ENCODE results near the gene NUDT14. TPM values are rescaled to one million over a fixed set of nuclear protein-coding genes. Genes with fewer than 3 reads are reported as not detected.

Gene NUDT14
- total and polyA plus RNA-seq, 4 donors = 6.1 to 29.9 (median 11.7) TPM

DNA sequence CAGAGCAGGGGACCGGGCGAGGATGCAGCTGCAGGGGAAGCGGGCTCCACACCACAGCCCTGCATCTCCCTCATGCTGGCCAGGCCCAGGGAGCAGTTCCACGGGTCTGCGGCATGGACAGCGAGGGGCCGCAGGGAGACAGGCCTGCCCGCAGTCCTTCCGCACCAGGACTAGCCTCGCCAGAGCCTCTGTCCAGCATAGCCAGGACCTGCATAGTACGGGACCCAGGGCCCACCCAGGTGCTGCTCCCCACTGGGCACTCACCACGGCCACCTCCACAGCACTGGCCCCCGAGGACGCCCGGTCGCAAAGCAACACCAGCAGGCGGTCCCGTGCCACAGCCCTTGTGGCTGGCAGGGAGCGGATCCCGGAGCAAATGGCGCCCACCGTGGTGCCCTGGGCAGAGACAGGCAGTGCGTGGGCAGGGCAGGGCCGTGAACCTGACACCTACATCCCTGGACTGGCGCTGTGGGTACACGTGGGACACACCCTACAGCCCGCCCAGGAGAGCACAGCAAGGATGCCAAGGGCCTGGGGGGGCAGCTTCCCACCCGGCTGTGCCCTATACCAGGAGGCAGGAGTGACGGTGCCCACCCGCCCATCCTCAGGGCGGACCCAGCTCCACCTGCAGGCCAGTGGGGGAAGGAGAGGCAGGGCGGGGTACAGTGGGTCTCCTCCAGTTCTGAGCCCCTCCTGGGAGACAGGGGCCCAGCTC, 36.3 kb downstream of the NUDT14 start:
- no peak overlapping the region for H3K4me3 ChIP-seq (ENCODE audit: low read length in 2 of 2)
- H3K36me3 ChIP-seq (ENCODE audit: control insufficient read depth in 1 of 2, insufficient read depth in 2 of 2, low read length in 1 of 2) = no peaks in the 10 kb centered on the region
- H3K27me3 ChIP-seq (ENCODE audit: control insufficient read depth in 1 of 2, insufficient read depth in 2 of 2, low read length in 1 of 2) = no peaks in the 10 kb centered on the region
- DNase-seq (peak; percentile 44 to 74), ATAC-seq (ENCODE audit: low FRiP score) (no peak)
- no peak overlapping the region for H3K27ac ChIP-seq (ENCODE audit: low read depth in 1 of 2, low read length in 2 of 2)
- peaks cover 1% of the 10 kb centered on the region for H3K9me3 ChIP-seq (ENCODE audit: control insufficient read depth, low read length)
- WGBS, 2 donors = 93% methylated on average over 32 of the region's 32 CpGs
- H3K4me1 ChIP-seq (ENCODE audit: control insufficient read depth in 1 of 2, insufficient read depth in 2 of 2, low read length in 2 of 2) = no peaks in the 10 kb centered on the region
- intact Hi-C loops (cut with DNase I) = no loop called here

DNA sequence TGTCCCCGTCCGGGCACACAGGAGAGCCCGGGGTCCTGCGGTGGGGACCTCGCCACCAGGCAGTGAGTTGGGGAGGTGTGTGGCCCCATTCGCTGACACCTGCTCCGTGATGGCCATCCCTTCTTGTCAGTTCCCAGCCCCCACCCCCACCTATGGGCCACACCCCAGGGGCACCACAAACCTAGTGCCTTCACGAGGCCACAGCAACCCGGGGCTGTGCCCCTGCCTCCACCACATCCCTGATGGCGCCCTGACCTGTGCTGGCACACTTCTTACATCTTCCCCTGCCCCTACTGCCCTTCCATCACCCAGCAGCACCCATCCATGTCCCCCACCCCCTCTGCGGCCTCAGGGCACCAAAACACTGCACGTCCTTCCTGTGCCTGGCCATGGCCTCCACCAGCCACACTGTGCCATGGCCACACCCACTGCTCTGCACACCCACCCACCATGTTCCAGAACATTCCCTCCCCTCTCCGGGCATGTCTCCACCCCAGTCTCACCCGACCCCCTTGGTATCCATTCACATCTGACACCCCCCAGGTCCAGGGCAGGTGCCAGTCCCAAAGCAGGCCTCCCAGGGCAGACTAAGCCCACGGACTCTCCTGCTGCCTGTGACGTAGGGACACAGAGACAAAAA, 37.0 kb downstream of the NUDT14 start:
- ATAC-seq (ENCODE audit: low FRiP score) (no peak), DNase-seq (peak in 1 of 2 donors; percentile 44)
- 93 to 95% methylated on average over 16 of the region's 16 CpGs for WGBS, 2 donors
- Histone ChIP-seq H3K27me3 (ENCODE audit: control insufficient read depth in 1 of 2, insufficient read depth in 2 of 2, low read length in 1 of 2) (no peaks in the 10 kb centered on the region), H3K36me3 (ENCODE audit: control insufficient read depth in 1 of 2, insufficient read depth in 2 of 2, low read length in 1 of 2) (no peaks in the 10 kb centered on the region), H3K4me3 (ENCODE audit: low read length in 2 of 2) (no peak overlapping the region), H3K4me1 (ENCODE audit: control insufficient read depth in 1 of 2, insufficient read depth in 2 of 2, low read length in 2 of 2) (no peaks in the 10 kb centered on the region), H3K27ac (ENCODE audit: low read depth in 1 of 2, low read length in 2 of 2) (no peak overlapping the region), H3K9me3 (ENCODE audit: control insufficient read depth, low read length) (peaks cover 5% of the 10 kb centered on the region)
- intact Hi-C loops (cut with DNase I) = no loop called here

GRCh38 chr14:105143451-105144025, 37.6 kb downstream of the NUDT14 start:
- no peaks in the 10 kb centered on the region for H3K27me3 ChIP-seq (ENCODE audit: control insufficient read depth in 1 of 2, insufficient read depth in 2 of 2, low read length in 1 of 2)
- H3K36me3 ChIP-seq (ENCODE audit: control insufficient read depth in 1 of 2, insufficient read depth in 2 of 2, low read length in 1 of 2) = no peaks in the 10 kb centered on the region
- intact Hi-C loops (cut with DNase I) = no loop called here
- H3K9me3 ChIP-seq (ENCODE audit: control insufficient read depth, low read length) = peaks cover 6% of the 10 kb centered on the region
- H3K4me1 ChIP-seq (ENCODE audit: control insufficient read depth in 1 of 2, insufficient read depth in 2 of 2, low read length in 2 of 2) = no peaks in the 10 kb centered on the region
- 94 to 95% methylated on average over 22 to 27 of the region's 27 CpGs for WGBS, 2 donors
- no peak overlapping the region for H3K27ac ChIP-seq (ENCODE audit: low read depth in 1 of 2, low read length in 2 of 2)
- no peak for ATAC-seq (ENCODE audit: low FRiP score)
- no peak overlapping the region for H3K4me3 ChIP-seq (ENCODE audit: low read length in 2 of 2)
- DNase-seq = no peak

DNA sequence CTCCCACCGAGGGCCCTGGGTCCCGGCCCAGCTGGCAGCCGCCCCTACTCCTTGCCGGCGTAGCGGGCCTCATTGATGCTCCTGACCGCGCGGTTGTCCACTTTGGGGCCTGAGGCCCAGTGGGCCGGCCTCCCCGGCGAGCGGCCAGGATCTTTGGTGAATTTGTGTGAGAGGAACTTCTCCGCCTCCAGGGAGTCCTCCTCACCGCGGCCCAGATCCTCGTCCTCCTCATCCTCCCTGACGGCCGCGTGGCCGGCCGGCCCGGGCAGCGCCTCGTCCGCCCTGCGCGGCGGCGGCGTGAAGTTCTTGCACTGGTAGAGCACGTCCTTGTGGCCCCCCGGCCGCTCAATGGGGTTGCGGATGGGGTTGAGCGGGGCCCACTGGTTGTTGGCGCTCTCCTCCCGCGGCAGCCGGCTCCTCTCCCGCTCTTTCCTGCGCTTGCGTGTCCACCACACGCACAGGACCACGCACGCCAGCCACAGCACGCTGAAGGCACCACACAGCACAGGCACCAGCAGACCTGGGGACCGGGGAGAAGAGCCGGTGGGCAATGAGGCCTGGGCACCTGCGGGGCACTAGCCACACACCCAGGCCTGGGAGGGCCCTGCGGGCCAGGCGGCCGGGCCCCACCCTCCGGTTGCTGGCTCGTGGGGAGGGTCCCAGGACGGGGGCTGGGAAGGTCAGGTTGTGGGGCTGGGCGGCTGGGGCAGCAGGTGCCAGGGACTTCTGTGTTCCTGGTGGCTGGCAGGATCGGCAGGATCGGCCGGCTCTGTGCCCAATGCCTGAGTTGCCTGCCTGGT, 38.3 kb downstream of the NUDT14 start:
- H3K4me3 ChIP-seq (ENCODE audit: low read length in 2 of 2) = no peak overlapping the region
- DNase-seq = peak in 1 of 2 donors; percentile 74
- ATAC-seq (ENCODE audit: low FRiP score) = no peak
- intact Hi-C loops (cut with DNase I) = no loop called here
- H3K4me1 ChIP-seq (ENCODE audit: control insufficient read depth in 1 of 2, insufficient read depth in 2 of 2, low read length in 2 of 2) = no peaks in the 10 kb centered on the region
- 96% methylated on average over 60 of the region's 60 CpGs for WGBS, 2 donors
- H3K36me3 ChIP-seq (ENCODE audit: control insufficient read depth in 1 of 2, insufficient read depth in 2 of 2, low read length in 1 of 2) = no peaks in the 10 kb centered on the region
- H3K27ac ChIP-seq (ENCODE audit: low read depth in 1 of 2, low read length in 2 of 2) = no peak overlapping the region
- H3K27me3 ChIP-seq (ENCODE audit: control insufficient read depth in 1 of 2, insufficient read depth in 2 of 2, low read length in 1 of 2) = no peaks in the 10 kb centered on the region
- peaks cover 6% of the 10 kb centered on the region for H3K9me3 ChIP-seq (ENCODE audit: control insufficient read depth, low read length)

- ATAC-seq (ENCODE audit: low FRiP score) (no peak), DNase-seq (peak; percentile 44 to 75)
- Histone ChIP-seq H3K36me3 (ENCODE audit: control insufficient read depth in 1 of 2, insufficient read depth in 2 of 2, low read length in 1 of 2) (no peaks in the 10 kb centered on the region), H3K4me1 (ENCODE audit: control insufficient read depth in 1 of 2, insufficient read depth in 2 of 2, low read length in 2 of 2) (no peaks in the 10 kb centered on the region), H3K4me3 (ENCODE audit: low read length in 2 of 2) (no peak overlapping the region), H3K27me3 (ENCODE audit: control insufficient read depth in 1 of 2, insufficient read depth in 2 of 2, low read length in 1 of 2) (no peaks in the 10 kb centered on the region), H3K9me3 (ENCODE audit: control insufficient read depth, low read length) (peaks cover 6% of the 10 kb centered on the region), H3K27ac (ENCODE audit: low read depth in 1 of 2, low read length in 2 of 2) (no peak overlapping the region)
- WGBS, 2 donors = 91 to 94% methylated on average over 42 to 43 of the region's 43 CpGs
- intact Hi-C loops (cut with DNase I) = no loop called here
These were observed 39.4 kb downstream of the NUDT14 start for GRCh38 chr14:105141486-105142281.

DNA sequence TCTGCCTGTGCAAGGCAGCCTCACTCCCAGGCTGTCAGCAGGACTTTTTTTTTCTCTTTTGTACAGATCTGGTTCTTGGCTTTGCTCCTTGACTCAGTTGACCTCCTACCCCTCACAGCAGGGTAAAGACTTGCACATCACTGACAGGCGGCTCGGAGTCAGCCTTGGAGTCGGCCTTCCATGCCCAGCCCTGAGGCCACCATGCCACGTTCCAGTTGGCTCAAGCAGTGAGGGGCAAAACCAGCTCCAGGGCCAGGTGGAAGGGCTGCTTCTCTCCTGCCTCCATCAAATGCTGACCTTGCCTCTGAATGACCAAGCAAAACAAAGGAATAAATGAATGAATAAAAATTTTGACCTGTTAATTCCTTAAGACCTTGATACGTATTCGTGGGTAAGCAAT, 40.1 kb downstream of the NUDT14 start:
- no peak overlapping the region for H3K27ac ChIP-seq (ENCODE audit: low read depth in 1 of 2, low read length in 2 of 2)
- intact Hi-C loops (cut with DNase I) = no loop called here
- H3K4me1 ChIP-seq (ENCODE audit: control insufficient read depth in 1 of 2, insufficient read depth in 2 of 2, low read length in 2 of 2) = no peaks in the 10 kb centered on the region
- no peak overlapping the region for H3K4me3 ChIP-seq (ENCODE audit: low read length in 2 of 2)
- no peaks in the 10 kb centered on the region for H3K36me3 ChIP-seq (ENCODE audit: control insufficient read depth in 1 of 2, insufficient read depth in 2 of 2, low read length in 1 of 2)
- DNase-seq = peak in 1 of 2 donors; percentile 26
- WGBS, 2 donors = 95% methylated on average over 6 of the region's 6 CpGs
- no peaks in the 10 kb centered on the region for H3K27me3 ChIP-seq (ENCODE audit: control insufficient read depth in 1 of 2, insufficient read depth in 2 of 2, low read length in 1 of 2)
- no peak for ATAC-seq (ENCODE audit: low FRiP score)
- H3K9me3 ChIP-seq (ENCODE audit: control insufficient read depth, low read length) = peaks cover 6% of the 10 kb centered on the region

DNA sequence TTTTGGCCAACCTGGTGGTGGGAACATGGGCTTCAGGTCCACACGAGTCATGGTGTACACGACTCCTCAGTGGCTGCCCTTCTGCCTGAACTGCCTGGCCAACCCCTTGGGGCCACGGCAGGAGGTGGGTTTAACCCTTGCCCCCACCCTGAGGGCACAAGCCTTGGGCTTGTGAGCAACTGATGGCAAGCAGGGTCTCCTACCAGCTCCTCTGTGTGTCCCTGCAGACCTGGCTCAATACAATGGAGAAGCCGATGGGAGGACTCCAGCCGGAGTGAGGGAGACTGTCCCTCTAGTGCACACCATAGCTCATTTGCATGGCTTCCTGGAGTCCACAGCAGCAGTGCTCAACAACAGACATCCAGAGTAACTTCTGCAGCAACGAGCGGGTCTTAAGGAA, 40.5 kb downstream of the NUDT14 start:
- Histone ChIP-seq H3K36me3 (ENCODE audit: control insufficient read depth in 1 of 2, insufficient read depth in 2 of 2, low read length in 1 of 2) (no peaks in the 10 kb centered on the region), H3K27me3 (ENCODE audit: control insufficient read depth in 1 of 2, insufficient read depth in 2 of 2, low read length in 1 of 2) (no peaks in the 10 kb centered on the region)
- no peak for ATAC-seq (ENCODE audit: low FRiP score)

GRCh38 chr14:105139831-105140239, 41.3 kb downstream of the NUDT14 start:
- H3K36me3 ChIP-seq (ENCODE audit: control insufficient read depth in 1 of 2, insufficient read depth in 2 of 2, low read length in 1 of 2) = no peaks in the 10 kb centered on the region
- ATAC-seq (ENCODE audit: low FRiP score) (no peak), DNase-seq (peak in 1 of 2 donors; percentile 54)
- intact Hi-C loops (cut with DNase I) = no loop called here
- WGBS, 2 donors = 97 to 99% methylated on average over 5 of the region's 5 CpGs
- peaks cover 6% of the 10 kb centered on the region for H3K9me3 ChIP-seq (ENCODE audit: control insufficient read depth, low read length)
- H3K27me3 ChIP-seq (ENCODE audit: control insufficient read depth in 1 of 2, insufficient read depth in 2 of 2, low read length in 1 of 2) = no peaks in the 10 kb centered on the region
- H3K4me3 ChIP-seq (ENCODE audit: low read length in 2 of 2) = no peak overlapping the region
- H3K4me1 ChIP-seq (ENCODE audit: control insufficient read depth in 1 of 2, insufficient read depth in 2 of 2, low read length in 2 of 2) = no peaks in the 10 kb centered on the region
- no peak overlapping the region for H3K27ac ChIP-seq (ENCODE audit: low read depth in 1 of 2, low read length in 2 of 2)

More for the DNA sequence above, 40.5 kb downstream of the NUDT14 start:
- intact Hi-C loops (cut with DNase I) = no loop called here
- peaks cover 6% of the 10 kb centered on the region for H3K9me3 ChIP-seq (ENCODE audit: control insufficient read depth, low read length)
- DNase-seq = peak in 1 of 2 donors; percentile 33
- no peak overlapping the region for H3K27ac ChIP-seq (ENCODE audit: low read depth in 1 of 2, low read length in 2 of 2)
- no peaks in the 10 kb centered on the region for H3K4me1 ChIP-seq (ENCODE audit: control insufficient read depth in 1 of 2, insufficient read depth in 2 of 2, low read length in 2 of 2)
- H3K4me3 ChIP-seq (ENCODE audit: low read length in 2 of 2) = no peak overlapping the region
- 91 to 94% methylated on average over 7 of the region's 7 CpGs for WGBS, 2 donors

Measured in aorta (tissue), 5 donors.